Kidney (tissue), 14 donors: ENCODE data around the gene TIFAB. TPM values are rescaled to one million over a fixed set of nuclear protein-coding genes. Genes with fewer than 3 reads are reported as not detected.

Experiments used
- DNase-seq, 5 donors: peaks; one replicate each; pipeline ENCODE4 v3.0.0-alpha.2; 2013 to 2020
- FAIRE-seq: peaks from 2 replicates; lab custom pipeline; 2012; peaks lifted over from hg19 to GRCh38; lab: Jason Lieb, UNC
- H3K27ac ChIP-seq, 2 donors: one replicate each; pipeline ENCODE4 v1.7.0; 2013; ENCODE audit warnings: low read depth in 2 of 2, low read length in 2 of 2, inconsistent platforms in 1 of 2
- H3K27me3 ChIP-seq: one replicate; pipeline ENCODE4 v1.7.1; 2013; ENCODE audit warnings: low read length, inconsistent platforms; ENCODE audit not compliant: control insufficient read depth, insufficient read depth
- H3K36me3 ChIP-seq, 3 donors: one replicate each; pipeline versions ENCODE4 v1.7.0 to v1.7.1; 2013; ENCODE audit warnings: low read length in 3 of 3, control low read depth in 1 of 3, inconsistent platforms in 1 of 3; ENCODE audit not compliant: insufficient read depth in 3 of 3, control insufficient read depth in 2 of 3
- H3K4me1 ChIP-seq, 3 donors: one replicate each; pipeline versions ENCODE4 v1.7.0 to v1.7.1; 2013; ENCODE audit warnings: low read length in 3 of 3, inconsistent platforms in 1 of 3, low read depth in 1 of 3; ENCODE audit not compliant: control insufficient read depth in 2 of 3, insufficient read depth in 2 of 3
- H3K4me3 ChIP-seq, 3 donors: one replicate each; pipeline versions ENCODE4 v1.7.0 to v1.8.1; 2013; ENCODE audit warnings: low read length in 3 of 3, control low read depth in 1 of 3, inconsistent platforms in 1 of 3
- H3K9ac ChIP-seq, 3 donors: one replicate each; pipeline versions ENCODE4 v1.7.0 to v1.7.1; 2013; ENCODE audit warnings: low read length in 3 of 3, control low read depth in 1 of 3, inconsistent platforms in 1 of 3
- H3K9me3 ChIP-seq, 3 donors: one replicate each; pipeline versions ENCODE4 v1.7.0 to v1.7.1; 2013; ENCODE audit warnings: low read length in 3 of 3, control low read depth in 1 of 3, inconsistent platforms in 1 of 3; ENCODE audit not compliant: control insufficient read depth in 2 of 3, insufficient read depth in 1 of 3
- intact Hi-C: fragments of 100-400 bp; cut with DNase I; formaldehyde crosslinking; loops from one replicate; pipeline ENCODE4 v1.11.1; 2022
- polyA plus RNA-seq: library from polyadenylated mRNA; stranded (reverse); fragments of 350-450 nt; fragmentation: Illumina TruSeq; extraction: RNeasy Lipid Tissue Mini Kit (QIAGEN cat#74804); gene quantifications from one replicate; pipeline ENCODE4 v1.2.3, GENCODE V29; 2014; ENCODE audit warnings: low read depth, low replicate concordance; ENCODE audit not compliant: insufficient read depth
- total RNA-seq: library from RNA; stranded (reverse); fragmentation: NEBNext Ultra II Directional; extraction: Animal tissue kit (Norgen Biotek cat#: 25700); gene quantifications from one replicate; pipeline ENCODE4 v1.2.1, GENCODE V29; 2021
- TF ChIP-seq, protein P1 (sequence below): IDR thresholded peaks from 3 replicates; pipeline ENCODE4 v1.5.1; 2012; ENCODE audit warnings: mild to moderate bottlenecking, moderate library complexity, borderline replicate concordance; ENCODE audit not compliant: insufficient read depth; ENCODE audit errors: extremely low read depth
- donor health status: control.
- donor health status: control.
- donor health status: control.
- donor health status: control.
- donor health status: control.
- donor health status: DM: yes; HTN: yes; CAD: no.
- donor health status: Normal renal cell carcinoma (clear cell type).

TIFAB gene
- total and polyA plus RNA-seq, 2 donors from 2014 or later: 0.13 TPM; not detected in 1

- H3K4me1 ChIP-seq: no peaks in the 10 kb centered on the region
- H3K4me3 ChIP-seq: no peak overlapping the region
- no peaks in the 10 kb centered on the region for H3K27me3 ChIP-seq
- no peaks in the 10 kb centered on the region for H3K9me3 ChIP-seq
- FAIRE-seq: no peak
- H3K27ac ChIP-seq: no peak overlapping the region
- DNase-seq: no peak
- TF ChIP-seq, protein P1, sequence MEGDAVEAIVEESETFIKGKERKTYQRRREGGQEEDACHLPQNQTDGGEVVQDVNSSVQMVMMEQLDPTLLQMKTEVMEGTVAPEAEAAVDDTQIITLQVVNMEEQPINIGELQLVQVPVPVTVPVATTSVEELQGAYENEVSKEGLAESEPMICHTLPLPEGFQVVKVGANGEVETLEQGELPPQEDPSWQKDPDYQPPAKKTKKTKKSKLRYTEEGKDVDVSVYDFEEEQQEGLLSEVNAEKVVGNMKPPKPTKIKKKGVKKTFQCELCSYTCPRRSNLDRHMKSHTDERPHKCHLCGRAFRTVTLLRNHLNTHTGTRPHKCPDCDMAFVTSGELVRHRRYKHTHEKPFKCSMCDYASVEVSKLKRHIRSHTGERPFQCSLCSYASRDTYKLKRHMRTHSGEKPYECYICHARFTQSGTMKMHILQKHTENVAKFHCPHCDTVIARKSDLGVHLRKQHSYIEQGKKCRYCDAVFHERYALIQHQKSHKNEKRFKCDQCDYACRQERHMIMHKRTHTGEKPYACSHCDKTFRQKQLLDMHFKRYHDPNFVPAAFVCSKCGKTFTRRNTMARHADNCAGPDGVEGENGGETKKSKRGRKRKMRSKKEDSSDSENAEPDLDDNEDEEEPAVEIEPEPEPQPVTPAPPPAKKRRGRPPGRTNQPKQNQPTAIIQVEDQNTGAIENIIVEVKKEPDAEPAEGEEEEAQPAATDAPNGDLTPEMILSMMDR: no peak
- intact Hi-C loops: no loop called here
- no peak overlapping the region for H3K9ac ChIP-seq
- H3K36me3 ChIP-seq: no peaks in the 10 kb centered on the region
These were observed 28.4 kb upstream of the TIFAB start for GRCh38 chr5:135480511-135480910.

- Histone ChIP-seq H3K4me3 (no peak overlapping the region), H3K36me3 (no peaks in the 10 kb centered on the region), H3K9ac (no peak overlapping the region), H3K27ac (no peak overlapping the region), H3K4me1 (no peaks in the 10 kb centered on the region), H3K27me3 (no peaks in the 10 kb centered on the region), H3K9me3 (no peaks in the 10 kb centered on the region)
- TF ChIP-seq, protein P1: no peak
- intact Hi-C loops: no loop called here
- no peak for DNase-seq
- FAIRE-seq: no peak
These were observed 26.8 kb upstream of the TIFAB start for GRCh38 chr5:135478938-135479337.

- H3K27me3 ChIP-seq: no peaks in the 10 kb centered on the region
- no peak for DNase-seq
- H3K36me3 ChIP-seq: no peaks in the 10 kb centered on the region
- TF ChIP-seq, protein P1: no peak
- no peak for FAIRE-seq
- H3K4me3 ChIP-seq: no peak overlapping the region
- H3K9me3 ChIP-seq: no peaks in the 10 kb centered on the region
- no peak overlapping the region for H3K9ac ChIP-seq
- H3K4me1 ChIP-seq: no peaks in the 10 kb centered on the region
- intact Hi-C loops: no loop called here
- no peak overlapping the region for H3K27ac ChIP-seq
These were observed 25.5 kb upstream of the TIFAB start for GRCh38 chr5:135477613-135478066.
